Activated naive CD4-positive, alpha-beta T cell treated with anti-CD3 and anti-CD28 coated beads, Interleukin-2, amount 50 U/mL, for 72 hours (primary cell): ENCODE results near the gene CTSL. TPM values are rescaled to one million over a fixed set of nuclear protein-coding genes. Genes with fewer than 3 reads are reported as not detected.
A peak's percentile ranks its signal among the peaks of the same experiment; 100 is the strongest.

Source experiments
- ATAC-seq, 2 donors: fragments of 150-1000 bp; cut with Tn5 transposase; 2 replicates each; pipeline ENCODE4 v1.10.0; 2021; ENCODE audit warnings: mild to moderate bottlenecking in 2 of 2, moderate library complexity in 2 of 2
- DNase-seq, 2 donors: peaks; one replicate each; pipeline ENCODE4 v3.0.0; 2021 to 2022; ENCODE audit warnings: low spot score in 2 of 2
- H3K27ac Mint-ChIP-seq, 2 donors: one replicate each; pipeline ENCODE4 v1.8.0; 2022; ENCODE audit warnings: mild to moderate bottlenecking in 2 of 2, mixed read lengths in 2 of 2
- H3K36me3 Mint-ChIP-seq, 2 donors: one replicate each; pipeline ENCODE4 v1.8.0; 2022; ENCODE audit warnings: mixed read lengths in 2 of 2
- H3K9me3 Mint-ChIP-seq, 2 donors: one replicate each; pipeline ENCODE4 v1.8.0; 2022; ENCODE audit warnings: mixed read lengths in 2 of 2
- total RNA-seq, 2 donors: library from RNA; stranded (reverse); gene quantifications; one replicate each; pipeline ENCODE4 v1.2.3, GENCODE V29; 2022

The CTSL gene
- total RNA-seq, 2 donors from 2014 or later: 5.2 to 6.7 TPM

GRCh38 chr9:87694236-87694755, 31.6 kb upstream of the CTSL start:
- peaks cover 8 to 13% of the 10 kb centered on the region in 2 donors for H3K36me3 Mint-ChIP-seq
- ATAC-seq (no peak), DNase-seq (no peak)
- H3K27ac Mint-ChIP-seq: no peak overlapping the region
- peaks cover 12 to 15% of the 10 kb centered on the region in 2 donors for H3K9me3 Mint-ChIP-seq

- peaks cover 11 to 12% of the 10 kb centered on the region in 2 donors for H3K9me3 Mint-ChIP-seq
- H3K36me3 Mint-ChIP-seq: peaks cover 8% of the 10 kb centered on the region in 2 donors
- no peak for DNase-seq
- no peak overlapping the region for H3K27ac Mint-ChIP-seq
- no peak for ATAC-seq
Observed at GRCh38 chr9:87695523-87695922, 30.4 kb upstream of the CTSL start.

GRCh38 chr9:87696641-87697040, 29.3 kb upstream of the CTSL start:
- H3K27ac Mint-ChIP-seq: no peak overlapping the region
- H3K9me3 Mint-ChIP-seq: peaks cover 11 to 12% of the 10 kb centered on the region in 2 donors
- peak in 1 of 2 donors; percentile 80 for ATAC-seq
- peaks cover 5 to 8% of the 10 kb centered on the region in 2 donors for H3K36me3 Mint-ChIP-seq
- no peak for DNase-seq

GRCh38 chr9:87698069-87698809, 27.7 kb upstream of the CTSL start:
- H3K9me3 Mint-ChIP-seq: peaks cover 7% of the 10 kb centered on the region in 2 donors
- no peak overlapping the region for H3K27ac Mint-ChIP-seq
- no peak for DNase-seq
- no peak for ATAC-seq
- peaks cover 0 to 7% of the 10 kb centered on the region in 2 donors for H3K36me3 Mint-ChIP-seq

GRCh38 chr9:87699835-87700234, 26.1 kb upstream of the CTSL start:
- no peak for DNase-seq
- Mint-ChIP-seq H3K9me3 (no peaks in the 10 kb centered on the region), H3K36me3 (no peaks in the 10 kb centered on the region), H3K27ac (no peak overlapping the region)
- no peak for ATAC-seq

GRCh38 chr9:87701491-87701890, 24.4 kb upstream of the CTSL start:
- DNase-seq (no peak), ATAC-seq (no peak)
- no peaks in the 10 kb centered on the region for H3K9me3 Mint-ChIP-seq
- H3K27ac Mint-ChIP-seq: no peak overlapping the region
- no peaks in the 10 kb centered on the region for H3K36me3 Mint-ChIP-seq

- Mint-ChIP-seq H3K36me3 (no peaks in the 10 kb centered on the region), H3K9me3 (no peaks in the 10 kb centered on the region), H3K27ac (no peak overlapping the region)
- no peak for ATAC-seq
- no peak for DNase-seq
Observed at GRCh38 chr9:87701931-87702421, 23.9 kb upstream of the CTSL start.

- Mint-ChIP-seq H3K27ac (no peak overlapping the region), H3K9me3 (no peaks in the 10 kb centered on the region), H3K36me3 (no peaks in the 10 kb centered on the region)
- ATAC-seq (no peak), DNase-seq (no peak)
Observed at GRCh38 chr9:87702921-87703320, 23.0 kb upstream of the CTSL start.

- H3K27ac Mint-ChIP-seq: no peak overlapping the region
- no peaks in the 10 kb centered on the region for H3K36me3 Mint-ChIP-seq
- ATAC-seq (no peak), DNase-seq (no peak)
- no peaks in the 10 kb centered on the region for H3K9me3 Mint-ChIP-seq
Observed at GRCh38 chr9:87703636-87704276, 22.2 kb upstream of the CTSL start.

- Mint-ChIP-seq H3K27ac (no peak overlapping the region), H3K9me3 (no peaks in the 10 kb centered on the region), H3K36me3 (no peaks in the 10 kb centered on the region)
- DNase-seq (no peak), ATAC-seq (no peak)
Observed at GRCh38 chr9:87704342-87704741, 21.6 kb upstream of the CTSL start.

GRCh38 chr9:87706066-87706739, 19.7 kb upstream of the CTSL start:
- no peak overlapping the region for H3K27ac Mint-ChIP-seq
- no peaks in the 10 kb centered on the region for H3K36me3 Mint-ChIP-seq
- H3K9me3 Mint-ChIP-seq: no peaks in the 10 kb centered on the region
- ATAC-seq: no peak
- DNase-seq: no peak

GRCh38 chr9:87707805-87708506, 18.0 kb upstream of the CTSL start:
- H3K36me3 Mint-ChIP-seq: no peaks in the 10 kb centered on the region
- peaks cover 0 to 4% of the 10 kb centered on the region in 2 donors for H3K9me3 Mint-ChIP-seq
- H3K27ac Mint-ChIP-seq: peak overlapping the region in 1 of 2 donors; percentile 84
- ATAC-seq (peak in 1 of 2 donors; percentile 42), DNase-seq (no peak)

GRCh38 chr9:87708546-87708945, 17.4 kb upstream of the CTSL start:
- no peak for DNase-seq
- no peaks in the 10 kb centered on the region for H3K36me3 Mint-ChIP-seq
- ATAC-seq: peak; percentile 23 to 64
- peak overlapping the region; percentile 37 to 75 for H3K27ac Mint-ChIP-seq
- H3K9me3 Mint-ChIP-seq: peaks cover 0 to 5% of the 10 kb centered on the region in 2 donors

GRCh38 chr9:87708986-87709728, 16.8 kb upstream of the CTSL start:
- peak; percentile 87 to 92 for ATAC-seq
- Mint-ChIP-seq H3K36me3 (no peaks in the 10 kb centered on the region), H3K9me3 (peaks cover 0 to 5% of the 10 kb centered on the region in 2 donors), H3K27ac (peak overlapping the region in 1 of 2 donors; percentile 75)
- peak in 1 of 2 donors; percentile 36 for DNase-seq

- peaks cover 0 to 5% of the 10 kb centered on the region in 2 donors for H3K9me3 Mint-ChIP-seq
- DNase-seq: no peak
- no peak overlapping the region for H3K27ac Mint-ChIP-seq
- no peak for ATAC-seq
- no peaks in the 10 kb centered on the region for H3K36me3 Mint-ChIP-seq
Observed at GRCh38 chr9:87710443-87710842, 15.5 kb upstream of the CTSL start.
